ENCODE measurements around the gene EIF4E2. TPM values are rescaled to one million over a fixed set of nuclear protein-coding genes. Genes with fewer than 3 reads are reported as not detected.
A peak's percentile ranks its signal among the peaks of the same experiment; 100 is the strongest.

EIF4E2 gene
- total RNA-seq, 1 donor from 2014 or later = 112 TPM

GRCh38 chr2:232575404-232575746 lies 24.9 kb downstream of the EIF4E2 start:
- Histone ChIP-seq H4K20me1 (ENCODE audit: insufficient read depth, low read length) (peaks cover 6% of the 10 kb centered on the region), H3K9ac (ENCODE audit: low read length) (no peak overlapping the region), H3K4me1 (ENCODE audit: insufficient read depth, low read length) (peaks cover 14% of the 10 kb centered on the region), H3K9me3 (ENCODE audit: insufficient read depth, low read depth, low read length) (no peaks in the 10 kb centered on the region), H3K36me3 (ENCODE audit: insufficient read depth, low read length) (peaks cover 7% of the 10 kb centered on the region), H2AFZ (ENCODE audit: low read depth, low read length) (no peak overlapping the region), H3K27ac (ENCODE audit: low read depth, low read length) (no peak overlapping the region), H3K4me2 (ENCODE audit: low read length) (no peak overlapping the region), H3K27me3 (ENCODE audit: insufficient read depth, low read length) (no peaks in the 10 kb centered on the region), H3K79me2 (ENCODE audit: insufficient read depth, low read length) (no peaks in the 10 kb centered on the region), H3K4me3 (ENCODE audit: insufficient read depth, low read depth, low read length) (no peak overlapping the region)
- DNase-seq (ENCODE audit: low read depth) (no peak), FAIRE-seq (no peak)
- Mint-ChIP-seq H3K4me1 (ENCODE audit: low read depth, unreplicated experiment) (peaks cover 29% of the 10 kb centered on the region), H3K9me3 (ENCODE audit: unreplicated experiment) (no peaks in the 10 kb centered on the region), H3K36me3 (ENCODE audit: low read depth, unreplicated experiment) (peaks cover 19% of the 10 kb centered on the region), H3K27ac (ENCODE audit: unreplicated experiment) (peak overlapping the region; percentile 41), H3K27me3 (ENCODE audit: low read depth, unreplicated experiment) (no peaks in the 10 kb centered on the region), H3K4me3 (ENCODE audit: unreplicated experiment) (peak overlapping the region; percentile 50)
- TF ChIP-seq EZH2 (IDR thresholded peaks at IDR 0.05; ENCODE audit: insufficient read depth, low read length) (no peak), CTCF (IDR thresholded peaks at IDR 0.05; ENCODE audit: insufficient read depth, low read depth, low read length) (no peak)

GRCh38 chr2:232576995-232577394 lies 26.5 kb downstream of the EIF4E2 start:
- Mint-ChIP-seq H3K4me3 (ENCODE audit: unreplicated experiment) (peak overlapping the region; percentile 37), H3K36me3 (ENCODE audit: low read depth, unreplicated experiment) (peaks cover 17% of the 10 kb centered on the region), H3K9me3 (ENCODE audit: unreplicated experiment) (no peaks in the 10 kb centered on the region), H3K27me3 (ENCODE audit: low read depth, unreplicated experiment) (no peaks in the 10 kb centered on the region), H3K27ac (ENCODE audit: unreplicated experiment) (peak overlapping the region; percentile 95), H3K4me1 (ENCODE audit: low read depth, unreplicated experiment) (peaks cover 29% of the 10 kb centered on the region)
- Histone ChIP-seq H4K20me1 (ENCODE audit: insufficient read depth, low read length) (no peaks in the 10 kb centered on the region), H3K27ac (ENCODE audit: low read depth, low read length) (peak overlapping the region; percentile 22), H3K79me2 (ENCODE audit: insufficient read depth, low read length) (no peaks in the 10 kb centered on the region), H3K9ac (ENCODE audit: low read length) (peak overlapping the region; percentile 7), H3K4me1 (ENCODE audit: insufficient read depth, low read length) (peaks cover 14% of the 10 kb centered on the region), H3K4me2 (ENCODE audit: low read length) (peak overlapping the region; percentile 51), H2AFZ (ENCODE audit: low read depth, low read length) (no peak overlapping the region), H3K27me3 (ENCODE audit: insufficient read depth, low read length) (no peaks in the 10 kb centered on the region), H3K36me3 (ENCODE audit: insufficient read depth, low read length) (peaks cover 7% of the 10 kb centered on the region), H3K4me3 (ENCODE audit: insufficient read depth, low read depth, low read length) (no peak overlapping the region), H3K9me3 (ENCODE audit: insufficient read depth, low read depth, low read length) (no peaks in the 10 kb centered on the region)
- FAIRE-seq (peak; percentile 26), DNase-seq (ENCODE audit: low read depth) (peak; percentile 57)
- TF ChIP-seq EZH2 (IDR thresholded peaks at IDR 0.05; ENCODE audit: insufficient read depth, low read length) (no peak), CTCF (IDR thresholded peaks at IDR 0.05; ENCODE audit: insufficient read depth, low read depth, low read length) (no peak)

- Mint-ChIP-seq H3K27me3 (ENCODE audit: low read depth, unreplicated experiment) (no peaks in the 10 kb centered on the region), H3K36me3 (ENCODE audit: low read depth, unreplicated experiment) (peaks cover 20% of the 10 kb centered on the region), H3K4me1 (ENCODE audit: low read depth, unreplicated experiment) (peaks cover 29% of the 10 kb centered on the region), H3K27ac (ENCODE audit: unreplicated experiment) (peak overlapping the region; percentile 50), H3K9me3 (ENCODE audit: unreplicated experiment) (no peaks in the 10 kb centered on the region), H3K4me3 (ENCODE audit: unreplicated experiment) (no peak overlapping the region)
- DNase-seq (ENCODE audit: low read depth) (no peak), FAIRE-seq (no peak)
- Histone ChIP-seq H3K4me3 (ENCODE audit: insufficient read depth, low read depth, low read length) (no peak overlapping the region), H4K20me1 (ENCODE audit: insufficient read depth, low read length) (no peaks in the 10 kb centered on the region), H3K9me3 (ENCODE audit: insufficient read depth, low read depth, low read length) (no peaks in the 10 kb centered on the region), H3K4me1 (ENCODE audit: insufficient read depth, low read length) (peaks cover 14% of the 10 kb centered on the region), H3K27me3 (ENCODE audit: insufficient read depth, low read length) (no peaks in the 10 kb centered on the region), H3K9ac (ENCODE audit: low read length) (no peak overlapping the region), H3K27ac (ENCODE audit: low read depth, low read length) (peak overlapping the region; percentile 22), H3K4me2 (ENCODE audit: low read length) (no peak overlapping the region), H3K36me3 (ENCODE audit: insufficient read depth, low read length) (peaks cover 6% of the 10 kb centered on the region), H2AFZ (ENCODE audit: low read depth, low read length) (no peak overlapping the region), H3K79me2 (ENCODE audit: insufficient read depth, low read length) (no peaks in the 10 kb centered on the region)
- TF ChIP-seq CTCF (IDR thresholded peaks at IDR 0.05; ENCODE audit: insufficient read depth, low read depth, low read length) = no peak
Observed at GRCh38 chr2:232577841-232578240, 27.4 kb downstream of the EIF4E2 start.

Measured in astrocyte (in vitro differentiated cells and primary cell).